HEK293 (cell line): ENCODE results near the gene PODXL2.

Source experiments
- CTCF ChIA-PET: fragments of 350-600 bp; formaldehyde crosslinking; extraction: SDS; loops from one replicate; lab custom pipeline; 2021; ENCODE audit warnings: antibody characterized with exemption; lab: Yijun Ruan, JAX
- POLR2A ChIA-PET: fragments of 300-600 bp; formaldehyde crosslinking; extraction: SDS; loops from one replicate; lab custom pipeline; 2020; ENCODE audit warnings: antibody characterized with exemption, inconsistent platforms; lab: Yijun Ruan, JAX
- H3K27ac ChIP-seq: fragments of 200-500 bp; sonication (Bioruptor generic); 2 replicates; pipeline ENCODE4 v1.5.1; 2014; ENCODE audit warnings: low read depth, low read length, control low read depth, inconsistent platforms; ENCODE audit errors: extremely low read depth
- H3K36me3 ChIP-seq, 2 experiments: fragments of 200-500 bp in 1 of 2; sonication (Bioruptor generic) in 1 of 2; 1 replicate in 1 of 2; 2 replicates in 1 of 2; pipeline ENCODE4 v1.5.1; 2014 to 2017; ENCODE audit warnings: inconsistent platforms in 2 of 2, low read length in 2 of 2; ENCODE audit not compliant: control insufficient read depth in 2 of 2, insufficient read depth in 1 of 2
- H3K4me1 ChIP-seq: fragments of 200-500 bp; sonication (Bioruptor generic); 2 replicates; pipeline ENCODE4 v1.5.1; 2014; ENCODE audit warnings: mild to moderate bottlenecking, low read length, inconsistent platforms; ENCODE audit not compliant: control insufficient read depth, insufficient read depth
- H3K4me3 ChIP-seq: 2 replicates; pipeline ENCODE4 v1.5.1; 2011; ENCODE audit warnings: low read depth, mild to moderate bottlenecking, control low read depth, low read length, moderate library complexity
- H3K9me3 ChIP-seq: fragments of 200-500 bp; sonication (Bioruptor generic); 2 replicates; pipeline ENCODE4 v1.5.1; 2014; ENCODE audit warnings: low read depth, low read length, inconsistent platforms; ENCODE audit not compliant: control insufficient read depth, insufficient read depth
- BCL6B ChIP-seq: fragments of 450-650 bp; formaldehyde crosslinking; IDR thresholded peaks from 2 replicates; pipeline ENCODE4 v1.5.1; 2017; ENCODE audit warnings: missing biosample characterization, missing genetic modification characterization
- HOXC10 ChIP-seq: sonication (generic); formaldehyde crosslinking; IDR thresholded peaks from 2 replicates; pipeline ENCODE4 v1.8.1; 2023; ENCODE audit warnings: mild to moderate bottlenecking, missing genetic modification reagents
- KLF10 ChIP-seq: fragments of 450-650 bp; IDR thresholded peaks from 2 replicates; pipeline ENCODE4 v1.5.1; 2018; ENCODE audit warnings: missing biosample characterization, mild to moderate bottlenecking, missing genetic modification characterization
- KLF7 ChIP-seq: fragments of 450-650 bp; formaldehyde crosslinking; IDR thresholded peaks from 2 replicates; pipeline ENCODE4 v1.5.1; 2016; ENCODE audit warnings: missing biosample characterization, missing genetic modification characterization, borderline replicate concordance
- SCRT1 ChIP-seq: fragments of 450-650 bp; formaldehyde crosslinking; IDR thresholded peaks from 2 replicates; pipeline ENCODE4 v1.5.1; 2016; ENCODE audit warnings: missing biosample characterization, missing genetic modification characterization, borderline replicate concordance
- ZBTB44 ChIP-seq: fragments of 450-650 bp; IDR thresholded peaks from 2 replicates; pipeline ENCODE4 v1.5.1; 2018; ENCODE audit warnings: missing biosample characterization, mild to moderate bottlenecking, missing genetic modification characterization
- ZNF2 ChIP-seq: fragments of 450-650 bp; formaldehyde crosslinking; IDR thresholded peaks from 2 replicates; pipeline ENCODE4 v1.5.1; 2016; ENCODE audit warnings: missing biosample characterization, missing genetic modification characterization
- ZNF214 ChIP-seq: fragments of 450-650 bp; formaldehyde crosslinking; IDR thresholded peaks from 2 replicates; pipeline ENCODE4 v1.5.1; 2017; ENCODE audit warnings: missing biosample characterization, mild to moderate bottlenecking, missing genetic modification characterization, borderline replicate concordance
- ZNF221 ChIP-seq: fragments of 450-650 bp; formaldehyde crosslinking; IDR thresholded peaks from 2 replicates; pipeline ENCODE4 v1.5.1; 2017; ENCODE audit warnings: missing biosample characterization, missing genetic modification characterization, borderline replicate concordance
- ZNF266 ChIP-seq: fragments of 450-650 bp; formaldehyde crosslinking; IDR thresholded peaks from 2 replicates; pipeline ENCODE4 v1.5.1; 2016; ENCODE audit warnings: missing biosample characterization, missing genetic modification characterization, low read depth
- ZNF280D ChIP-seq: fragments of 450-650 bp; formaldehyde crosslinking; IDR thresholded peaks from 2 replicates; pipeline ENCODE4 v1.5.1; 2016; ENCODE audit warnings: missing biosample characterization, missing genetic modification characterization
- ZNF302 ChIP-seq: fragments of 450-650 bp; formaldehyde crosslinking; IDR thresholded peaks from 2 replicates; pipeline ENCODE4 v1.5.1; 2016; ENCODE audit warnings: missing biosample characterization, missing genetic modification characterization, low read depth
- ZNF335 ChIP-seq: fragments of 450-650 bp; formaldehyde crosslinking; conservative IDR thresholded peaks from 2 replicates; pipeline ENCODE4 v1.5.1; 2016; ENCODE audit warnings: missing biosample characterization, missing genetic modification characterization
- ZNF354C ChIP-seq: fragments of 450-650 bp; formaldehyde crosslinking; IDR thresholded peaks from 2 replicates; pipeline ENCODE4 v1.5.1; 2016; ENCODE audit warnings: missing biosample characterization, missing genetic modification characterization, low read depth, borderline replicate concordance
- ZNF362 ChIP-seq: fragments of 450-650 bp; formaldehyde crosslinking; IDR thresholded peaks from 2 replicates; pipeline ENCODE4 v1.5.1; 2016; ENCODE audit warnings: missing biosample characterization, missing genetic modification characterization
- ZNF391 ChIP-seq: fragments of 450-650 bp; formaldehyde crosslinking; IDR thresholded peaks from 2 replicates; pipeline ENCODE4 v1.5.1; 2016; ENCODE audit warnings: low read depth, missing biosample characterization, missing genetic modification characterization, borderline replicate concordance
- ZNF394 ChIP-seq: fragments of 450-650 bp; formaldehyde crosslinking; IDR thresholded peaks from 2 replicates; pipeline ENCODE4 v1.5.1; 2016; ENCODE audit warnings: missing biosample characterization, missing genetic modification characterization, mild to moderate bottlenecking, moderate library complexity, borderline replicate concordance
- ZNF404 ChIP-seq: fragments of 450-650 bp; formaldehyde crosslinking; IDR thresholded peaks from 2 replicates; pipeline ENCODE4 v1.5.1; 2017; ENCODE audit warnings: missing biosample characterization, missing genetic modification characterization
- ZNF521 ChIP-seq: fragments of 450-650 bp; formaldehyde crosslinking; IDR thresholded peaks from 2 replicates; pipeline ENCODE4 v1.5.1; 2017; ENCODE audit warnings: missing biosample characterization, mild to moderate bottlenecking, missing genetic modification characterization
- ZNF660 ChIP-seq: fragments of 450-650 bp; IDR thresholded peaks from 2 replicates; pipeline ENCODE4 v1.5.1; 2018; ENCODE audit warnings: missing biosample characterization, mild to moderate bottlenecking, missing genetic modification characterization
- TF ChIP-seq, protein P1 (sequence below): fragments of 450-650 bp; formaldehyde crosslinking; IDR thresholded peaks from 2 replicates; pipeline ENCODE4 v1.5.1; 2017; ENCODE audit warnings: missing biosample characterization, missing genetic modification characterization

The PODXL2 gene

DNA sequence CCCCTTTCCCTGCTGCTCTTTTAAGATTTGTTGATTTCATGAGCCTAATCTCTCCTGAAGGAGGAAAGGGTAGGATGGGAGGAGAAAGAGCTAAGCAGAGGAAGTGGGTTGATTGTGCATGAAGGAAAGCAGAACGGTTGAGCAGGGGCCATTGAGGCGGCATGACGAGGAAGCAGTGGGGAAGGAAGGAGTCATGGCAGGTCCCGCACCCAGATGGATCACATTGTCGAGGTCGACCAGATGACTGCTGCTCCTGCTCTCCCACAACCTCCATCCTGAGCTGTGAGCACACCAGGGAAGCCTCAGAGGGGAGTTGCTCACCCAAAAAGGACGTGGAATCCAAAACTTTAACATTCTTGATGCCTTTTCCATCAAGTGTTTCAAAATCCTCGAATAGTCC is 86.5 kb downstream of the PODXL2 start:
- CTCF ChIA-PET: no interaction called here
- Histone ChIP-seq H3K9me3 (no peaks in the 10 kb centered on the region), H3K36me3 (no peaks in the 10 kb centered on the region), H3K4me1 (no peaks in the 10 kb centered on the region), H3K27ac (no peak overlapping the region), H3K4me3 (no peak overlapping the region)
- TF ChIP-seq ZNF521 (no peak), SCRT1 (no peak), ZNF404 (tag by site-specific recombination) (no peak), KLF10 (tag by site-specific recombination) (no peak), ZNF362 (no peak), ZNF660 (tag by site-specific recombination) (no peak), ZNF391 (tag by site-specific recombination) (no peak), ZNF394 (no peak), ZNF214 (tag by site-specific recombination) (no peak), ZNF354C (tag by site-specific recombination) (no peak), ZNF335 (tag by site-specific recombination) (no peak), ZNF280D (tag by site-specific recombination) (no peak), BCL6B (no peak), ZNF302 (no peak), HOXC10 (CRISPR knock-in tag) (no peak), KLF7 (tag by site-specific recombination) (no peak)
- TF ChIP-seq, protein P1, sequence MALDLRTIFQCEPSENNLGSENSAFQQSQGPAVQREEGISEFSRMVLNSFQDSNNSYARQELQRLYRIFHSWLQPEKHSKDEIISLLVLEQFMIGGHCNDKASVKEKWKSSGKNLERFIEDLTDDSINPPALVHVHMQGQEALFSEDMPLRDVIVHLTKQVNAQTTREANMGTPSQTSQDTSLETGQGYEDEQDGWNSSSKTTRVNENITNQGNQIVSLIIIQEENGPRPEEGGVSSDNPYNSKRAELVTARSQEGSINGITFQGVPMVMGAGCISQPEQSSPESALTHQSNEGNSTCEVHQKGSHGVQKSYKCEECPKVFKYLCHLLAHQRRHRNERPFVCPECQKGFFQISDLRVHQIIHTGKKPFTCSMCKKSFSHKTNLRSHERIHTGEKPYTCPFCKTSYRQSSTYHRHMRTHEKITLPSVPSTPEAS: no peak
- POLR2A ChIA-PET: no interaction called here

GRCh38 chr3:127716384-127716783 is 87.4 kb downstream of the PODXL2 start:
- TF ChIP-seq ZNF221 (tag by site-specific recombination) (no peak), ZNF266 (tag by site-specific recombination) (no peak), ZBTB44 (tag by site-specific recombination) (no peak), ZNF2 (tag by site-specific recombination) (no peak)
- ChIA-PET CTCF (no interaction called here), POLR2A (no interaction called here)
- no peak overlapping the region for H3K27ac ChIP-seq
- H3K4me3 ChIP-seq: no peak overlapping the region
- no peaks in the 10 kb centered on the region for H3K9me3 ChIP-seq
- H3K36me3 ChIP-seq: no peaks in the 10 kb centered on the region
- no peaks in the 10 kb centered on the region for H3K4me1 ChIP-seq
